Measurements from ENCODE around the gene RALGPS2.

- TF ChIP-seq CTCF (IDR thresholded peaks at IDR 0.05; ENCODE audit: insufficient read depth, low read length, poor library complexity, severe bottlenecking) (no peak), EZH2phosphoT487 (conservative IDR thresholded peaks at IDR 0.05; ENCODE audit: low read length) (no peak)
These were observed 222.6 kb downstream of the RALGPS2 start for GRCh38 chr1:178947677-178947981.

All from SU-DHL-6 (cell line).